LNCAP (cell line): Measurements from ENCODE around the gene BMS1.

Experiments
- TF ChIP-seq, protein P1 (sequence below): fragments of 450-650 bp; IDR thresholded peaks from 2 replicates; pipeline ENCODE4 v1.5.1; 2017; ENCODE audit warnings: mild to moderate bottlenecking

Gene BMS1

DNA sequence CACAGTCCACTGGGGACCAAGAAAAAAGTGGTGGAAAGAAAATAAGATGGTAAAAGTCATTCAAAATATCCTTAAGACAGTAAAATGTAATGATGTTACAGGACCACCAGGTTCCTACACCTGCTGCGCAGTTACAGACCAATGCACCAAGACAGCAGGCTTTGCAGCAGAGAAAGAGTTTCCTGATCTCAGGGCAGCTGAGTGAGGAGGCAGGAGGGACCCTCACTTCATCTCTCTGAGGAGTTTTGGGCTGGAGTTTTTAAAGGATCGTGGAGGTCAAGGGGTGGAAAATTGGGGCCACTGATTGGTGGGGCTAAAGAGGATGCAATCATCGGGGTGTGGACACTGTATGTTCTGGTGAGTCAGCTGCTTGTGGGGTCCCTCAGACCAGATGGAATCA, 100.0 kb downstream of the BMS1 start:
- TF ChIP-seq, protein P1, sequence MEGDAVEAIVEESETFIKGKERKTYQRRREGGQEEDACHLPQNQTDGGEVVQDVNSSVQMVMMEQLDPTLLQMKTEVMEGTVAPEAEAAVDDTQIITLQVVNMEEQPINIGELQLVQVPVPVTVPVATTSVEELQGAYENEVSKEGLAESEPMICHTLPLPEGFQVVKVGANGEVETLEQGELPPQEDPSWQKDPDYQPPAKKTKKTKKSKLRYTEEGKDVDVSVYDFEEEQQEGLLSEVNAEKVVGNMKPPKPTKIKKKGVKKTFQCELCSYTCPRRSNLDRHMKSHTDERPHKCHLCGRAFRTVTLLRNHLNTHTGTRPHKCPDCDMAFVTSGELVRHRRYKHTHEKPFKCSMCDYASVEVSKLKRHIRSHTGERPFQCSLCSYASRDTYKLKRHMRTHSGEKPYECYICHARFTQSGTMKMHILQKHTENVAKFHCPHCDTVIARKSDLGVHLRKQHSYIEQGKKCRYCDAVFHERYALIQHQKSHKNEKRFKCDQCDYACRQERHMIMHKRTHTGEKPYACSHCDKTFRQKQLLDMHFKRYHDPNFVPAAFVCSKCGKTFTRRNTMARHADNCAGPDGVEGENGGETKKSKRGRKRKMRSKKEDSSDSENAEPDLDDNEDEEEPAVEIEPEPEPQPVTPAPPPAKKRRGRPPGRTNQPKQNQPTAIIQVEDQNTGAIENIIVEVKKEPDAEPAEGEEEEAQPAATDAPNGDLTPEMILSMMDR, result no peak
